Measurements from ENCODE around the gene ZNF148. TPM values are rescaled to one million over a fixed set of nuclear protein-coding genes. Genes with fewer than 3 reads are reported as not detected.

Gene ZNF148
- total RNA-seq, 1 donor from 2014 or later = 47.5 TPM

DNA sequence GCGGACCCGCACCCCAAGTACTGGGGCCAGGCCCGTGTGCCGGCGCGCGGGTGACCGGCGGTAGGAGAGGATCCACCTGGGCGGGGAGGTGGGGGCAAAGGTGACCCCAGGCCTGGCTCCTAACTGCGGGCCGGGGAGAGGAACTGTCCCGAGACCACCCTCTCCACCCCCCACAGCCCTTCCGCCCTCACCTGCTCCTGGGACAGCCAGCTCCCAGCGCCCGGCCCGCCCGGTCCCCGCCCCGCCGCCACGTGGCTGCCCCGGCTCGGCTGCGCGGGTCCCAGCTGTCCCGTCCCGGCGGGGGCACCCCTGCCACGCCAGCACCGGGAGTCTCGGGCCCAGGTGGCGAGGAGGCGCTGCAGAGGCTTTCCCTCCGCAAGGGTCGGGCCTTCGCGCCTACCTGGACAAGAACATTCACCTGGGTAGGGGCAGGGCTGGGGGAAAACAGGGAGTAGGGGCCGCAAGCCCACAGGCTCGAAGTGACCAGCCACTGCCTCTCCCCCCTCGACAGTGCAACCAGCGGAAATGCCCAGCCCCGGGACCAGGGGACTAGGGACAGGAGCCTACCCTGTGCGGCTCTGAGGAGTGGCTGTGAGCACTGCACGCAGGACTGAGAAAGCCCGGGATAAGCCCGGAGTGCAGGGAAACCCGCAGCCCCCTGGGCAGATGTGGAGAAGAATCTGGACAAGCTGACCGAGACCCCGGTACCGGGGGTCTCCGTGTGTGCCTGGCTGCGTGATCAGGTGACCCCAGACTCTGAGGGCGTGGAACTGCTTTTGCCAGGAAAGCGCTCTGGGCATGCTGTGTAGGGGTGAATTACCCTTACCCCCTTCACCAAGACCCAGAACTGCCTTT, 162.4 kb downstream of the ZNF148 start, which contains the start of gene SLC12A8:
TSS of gene SLC12A8 (minus strand) at position 240 of the 855 bp plus-strand sequence. CDS start 1,399 bp downstream, outside the sequence.
- peak; percentile 72 for DNase-seq
- intact Hi-C loops (cut with DNase I) = no loop called here
- Histone ChIP-seq H3K4me1 (peaks cover 3% of the 10 kb centered on the region), H3K9me3 (no peaks in the 10 kb centered on the region), H3K36me3 (no peaks in the 10 kb centered on the region), H3K27ac (peak within 1 kb of the TSS; percentile 42), H3K27me3 (peaks cover 25% of the 10 kb centered on the region), H3K4me3 (peak within 1 kb of the TSS; percentile 63)
- TF ChIP-seq, protein P1, sequence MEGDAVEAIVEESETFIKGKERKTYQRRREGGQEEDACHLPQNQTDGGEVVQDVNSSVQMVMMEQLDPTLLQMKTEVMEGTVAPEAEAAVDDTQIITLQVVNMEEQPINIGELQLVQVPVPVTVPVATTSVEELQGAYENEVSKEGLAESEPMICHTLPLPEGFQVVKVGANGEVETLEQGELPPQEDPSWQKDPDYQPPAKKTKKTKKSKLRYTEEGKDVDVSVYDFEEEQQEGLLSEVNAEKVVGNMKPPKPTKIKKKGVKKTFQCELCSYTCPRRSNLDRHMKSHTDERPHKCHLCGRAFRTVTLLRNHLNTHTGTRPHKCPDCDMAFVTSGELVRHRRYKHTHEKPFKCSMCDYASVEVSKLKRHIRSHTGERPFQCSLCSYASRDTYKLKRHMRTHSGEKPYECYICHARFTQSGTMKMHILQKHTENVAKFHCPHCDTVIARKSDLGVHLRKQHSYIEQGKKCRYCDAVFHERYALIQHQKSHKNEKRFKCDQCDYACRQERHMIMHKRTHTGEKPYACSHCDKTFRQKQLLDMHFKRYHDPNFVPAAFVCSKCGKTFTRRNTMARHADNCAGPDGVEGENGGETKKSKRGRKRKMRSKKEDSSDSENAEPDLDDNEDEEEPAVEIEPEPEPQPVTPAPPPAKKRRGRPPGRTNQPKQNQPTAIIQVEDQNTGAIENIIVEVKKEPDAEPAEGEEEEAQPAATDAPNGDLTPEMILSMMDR (IDR thresholded peaks at IDR 0.05) = no peak
- ATAC-seq = peak; percentile 80

DNA sequence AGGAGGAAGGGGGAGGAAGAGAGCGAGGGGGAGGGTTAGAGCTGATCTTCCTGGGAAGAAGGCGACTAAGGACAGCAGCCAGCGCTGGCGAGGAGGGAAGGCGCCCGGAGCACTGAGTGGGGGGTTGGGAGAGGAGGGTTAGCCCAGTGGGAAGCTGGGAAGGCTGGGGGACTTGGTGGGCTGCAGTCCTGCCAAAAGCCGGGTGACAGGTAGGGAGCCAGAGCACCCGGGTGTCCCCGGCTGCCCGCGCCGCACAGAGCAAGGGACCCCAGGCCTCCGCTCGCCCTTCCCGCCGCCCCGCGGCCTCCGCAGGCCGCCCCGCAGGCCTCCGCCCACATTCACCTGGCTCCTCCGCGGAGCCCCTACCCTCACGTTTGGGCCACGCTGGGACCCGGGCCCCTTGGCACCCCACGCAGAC, 163.0 kb downstream of the ZNF148 start:
- TF ChIP-seq, protein P1 (IDR thresholded peaks at IDR 0.05) = no peak
- H3K27me3 ChIP-seq = peaks cover 25% of the 10 kb centered on the region
- peak overlapping the region; percentile 63 for H3K4me3 ChIP-seq
- H3K36me3 ChIP-seq = no peaks in the 10 kb centered on the region
- H3K27ac ChIP-seq = peak overlapping the region; percentile 42
- H3K4me1 ChIP-seq = peaks cover 3% of the 10 kb centered on the region
- H3K9me3 ChIP-seq = no peaks in the 10 kb centered on the region
- intact Hi-C loops (cut with DNase I) = no loop called here
- DNase-seq (peak; percentile 66), ATAC-seq (peak; percentile 58)

DNA sequence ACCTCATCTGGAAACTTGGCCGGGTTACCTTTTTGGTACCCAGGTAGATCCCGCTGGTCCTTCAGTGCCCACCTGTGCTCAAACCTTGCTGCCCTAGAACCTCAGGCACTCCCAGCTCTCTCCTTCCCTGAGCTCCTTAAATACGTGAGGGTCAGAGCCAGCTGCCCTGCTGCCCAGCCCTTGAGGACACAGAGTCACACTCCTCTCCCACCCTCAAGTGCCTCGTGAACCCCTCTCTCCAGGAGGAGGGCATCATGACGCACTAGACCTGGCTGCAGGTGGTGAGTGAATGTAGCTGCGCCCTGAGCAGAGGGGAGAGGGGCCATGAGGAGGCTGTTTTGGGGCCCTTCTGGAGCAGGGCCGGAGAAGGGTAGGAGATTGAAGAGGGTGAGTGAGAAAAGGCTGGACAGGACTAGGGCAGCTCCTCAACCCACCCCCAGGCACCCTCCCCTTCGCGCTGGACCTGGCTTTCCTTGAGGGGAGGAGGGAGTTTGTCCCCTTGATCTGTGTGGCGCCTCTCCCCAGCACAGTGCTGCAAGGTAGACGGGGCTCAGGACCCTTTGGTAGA, 163.5 kb downstream of the ZNF148 start:
- no peaks in the 10 kb centered on the region for H3K9me3 ChIP-seq
- no peak overlapping the region for H3K27ac ChIP-seq
- H3K4me1 ChIP-seq = peaks cover 3% of the 10 kb centered on the region
- intact Hi-C loops (cut with DNase I) = no loop called here
- peak; percentile 52 for ATAC-seq
- TF ChIP-seq, protein P1 (IDR thresholded peaks at IDR 0.05) = no peak
- H3K4me3 ChIP-seq = peak overlapping the region; percentile 63
- DNase-seq = no peak
- peaks cover 25% of the 10 kb centered on the region for H3K27me3 ChIP-seq
- no peaks in the 10 kb centered on the region for H3K36me3 ChIP-seq

DNA sequence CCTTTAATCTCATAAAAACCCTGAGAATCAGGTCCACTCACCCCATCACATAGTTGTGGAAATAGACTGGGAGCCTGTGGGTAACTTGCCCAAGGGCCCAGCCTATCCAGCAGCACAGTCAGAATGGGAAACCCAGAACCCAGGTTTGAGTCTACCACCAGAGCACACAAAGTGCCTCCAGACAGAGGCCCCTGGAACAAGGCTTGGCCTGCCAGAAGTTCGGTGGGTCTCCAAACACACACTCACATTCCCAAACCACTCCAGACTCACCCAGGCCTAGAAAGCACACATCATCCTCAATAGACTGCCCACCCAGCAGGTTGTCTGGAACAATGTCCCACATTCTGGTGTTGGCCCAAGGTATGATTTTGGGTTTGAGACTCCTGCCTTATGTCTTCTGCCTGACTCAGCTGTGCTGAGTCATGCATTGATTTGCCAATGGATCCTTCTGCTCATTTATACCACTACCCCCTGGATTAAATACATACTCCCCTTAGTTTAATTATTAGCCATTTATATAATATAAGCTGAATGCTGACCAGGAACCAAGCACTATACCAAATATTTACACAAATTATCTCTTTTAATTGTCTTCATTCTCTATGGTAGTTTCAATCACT, 167.1 kb downstream of the ZNF148 start:
- ATAC-seq = no peak

DNA sequence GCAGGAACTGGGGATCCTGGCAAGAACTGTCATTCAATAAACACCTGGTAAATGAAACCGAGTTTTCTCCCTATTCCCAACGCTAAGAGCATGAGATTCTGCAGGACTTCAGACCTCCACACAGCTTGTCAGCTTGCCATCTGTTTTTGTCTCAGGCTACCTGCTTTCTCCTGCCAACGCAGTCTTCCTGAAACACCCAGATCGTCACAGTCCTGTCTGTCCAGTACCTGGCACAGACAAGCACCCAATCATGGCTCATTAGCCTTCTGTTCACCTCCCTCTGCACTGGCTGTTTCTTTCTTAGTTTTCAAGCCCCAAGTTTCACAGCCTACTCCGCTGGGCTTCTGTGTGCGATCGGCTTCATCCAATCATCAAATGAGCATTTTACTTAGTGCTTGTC, 167.6 kb downstream of the ZNF148 start:
- H3K27ac ChIP-seq = no peak overlapping the region
- H3K9me3 ChIP-seq = no peaks in the 10 kb centered on the region
- intact Hi-C loops (cut with DNase I) = no loop called here
- H3K4me3 ChIP-seq = no peak overlapping the region
- ATAC-seq (no peak), DNase-seq (no peak)
- no peaks in the 10 kb centered on the region for H3K4me1 ChIP-seq
- TF ChIP-seq, protein P1 (IDR thresholded peaks at IDR 0.05) = no peak
- H3K27me3 ChIP-seq = peaks cover 6% of the 10 kb centered on the region
- no peaks in the 10 kb centered on the region for H3K36me3 ChIP-seq

More for the DNA sequence above, 167.1 kb downstream of the ZNF148 start:
- Histone ChIP-seq H3K4me1 (peaks cover 3% of the 10 kb centered on the region), H3K27ac (no peak overlapping the region), H3K4me3 (no peak overlapping the region), H3K27me3 (peaks cover 11% of the 10 kb centered on the region), H3K9me3 (no peaks in the 10 kb centered on the region), H3K36me3 (no peaks in the 10 kb centered on the region)
- no peak for DNase-seq
- TF ChIP-seq, protein P1 (IDR thresholded peaks at IDR 0.05) = no peak
- intact Hi-C loops (cut with DNase I) = no loop called here

Data from upper lobe of right lung (tissue), 1 donor.